GM19372 (cell line): ENCODE results near the gene RBFOX2.

Experiments used
- ATAC-seq: cut with Tn5 transposase; IDR thresholded peaks from one replicate; pipeline ENCODE4 v1.9.1; 2021; ENCODE audit warnings: mild to moderate bottlenecking, low read depth, moderate library complexity; ENCODE audit not compliant: unreplicated experiment

The RBFOX2 gene

GRCh38 chr22:35910003-35910769 lies 118.4 kb downstream of the RBFOX2 start:
- ATAC-seq = no peak

GRCh38 chr22:35905894-35906293 lies 122.7 kb downstream of the RBFOX2 start:
- no peak for ATAC-seq

GRCh38 chr22:35904752-35905151 lies 123.9 kb downstream of the RBFOX2 start:
- no peak for ATAC-seq

GRCh38 chr22:35904336-35904692 lies 124.3 kb downstream of the RBFOX2 start:
- ATAC-seq = no peak

GRCh38 chr22:35903571-35904335 lies 124.9 kb downstream of the RBFOX2 start:
- ATAC-seq = no peak

GRCh38 chr22:35900483-35901168 lies 128.0 kb downstream of the RBFOX2 start:
- no peak for ATAC-seq

GRCh38 chr22:35899736-35900135 lies 128.9 kb downstream of the RBFOX2 start:
- no peak for ATAC-seq

GRCh38 chr22:35896111-35896705 lies 132.4 kb downstream of the RBFOX2 start:
- ATAC-seq = no peak

- ATAC-seq = no peak
These were observed 133.5 kb downstream of the RBFOX2 start for GRCh38 chr22:35894937-35895708.

- no peak for ATAC-seq
These were observed 134.2 kb downstream of the RBFOX2 start for GRCh38 chr22:35894464-35894878.

- no peak for ATAC-seq
These were observed 134.9 kb downstream of the RBFOX2 start for GRCh38 chr22:35893698-35894097.

- no peak for ATAC-seq
These were observed 136.4 kb downstream of the RBFOX2 start for GRCh38 chr22:35892192-35892591.

- no peak for ATAC-seq
These were observed 137.2 kb downstream of the RBFOX2 start for GRCh38 chr22:35891442-35891841.

- no peak for ATAC-seq
These were observed 139.6 kb downstream of the RBFOX2 start for GRCh38 chr22:35889071-35889470.

GRCh38 chr22:35888181-35888870 lies 140.3 kb downstream of the RBFOX2 start:
- no peak for ATAC-seq

- no peak for ATAC-seq
These were observed 141.2 kb downstream of the RBFOX2 start for GRCh38 chr22:35887296-35887875.

- no peak for ATAC-seq
These were observed 142.3 kb downstream of the RBFOX2 start for GRCh38 chr22:35886309-35886708.

GRCh38 chr22:35884529-35884928 lies 144.1 kb downstream of the RBFOX2 start:
- ATAC-seq = no peak

- ATAC-seq = no peak
These were observed 145.5 kb downstream of the RBFOX2 start for GRCh38 chr22:35883031-35883620.
